Measurements from ENCODE around the gene FSHR.

FSHR gene

GRCh38 chr2:48968011-48968410, 186.3 kb downstream of the FSHR start:
- in situ Hi-C loops (cut with MboI; ENCODE audit: low sequenced_read_pairs) = no loop called here

GRCh38 chr2:48965204-48965603, 189.1 kb downstream of the FSHR start:
- in situ Hi-C loops (cut with MboI; ENCODE audit: low sequenced_read_pairs) = no loop called here

GRCh38 chr2:48961009-48961408, 193.3 kb downstream of the FSHR start:
- in situ Hi-C loops (cut with MboI; ENCODE audit: low sequenced_read_pairs) = no loop called here

- in situ Hi-C loops (cut with MboI; ENCODE audit: low sequenced_read_pairs) = no loop called here
Observed at GRCh38 chr2:48954935-48955334, 199.4 kb downstream of the FSHR start.

- in situ Hi-C loops (cut with MboI; ENCODE audit: low sequenced_read_pairs) = no loop called here
Observed at GRCh38 chr2:48954311-48954710, 200.0 kb downstream of the FSHR start.

- in situ Hi-C loops (cut with MboI; ENCODE audit: low sequenced_read_pairs) = no loop called here
Observed at GRCh38 chr2:48952614-48953013, 201.7 kb downstream of the FSHR start.

GRCh38 chr2:48952143-48952542, 202.2 kb downstream of the FSHR start:
- in situ Hi-C loops (cut with MboI; ENCODE audit: low sequenced_read_pairs) = no loop called here

- in situ Hi-C loops (cut with MboI; ENCODE audit: low sequenced_read_pairs) = no loop called here
Observed at GRCh38 chr2:48948400-48949125, 205.8 kb downstream of the FSHR start.

GRCh38 chr2:48946449-48947048, 207.8 kb downstream of the FSHR start:
- in situ Hi-C loops (cut with MboI; ENCODE audit: low sequenced_read_pairs) = no loop called here

- in situ Hi-C loops (cut with MboI; ENCODE audit: low sequenced_read_pairs) = no loop called here
Observed at GRCh38 chr2:48944956-48945355, 209.4 kb downstream of the FSHR start.

- in situ Hi-C loops (cut with MboI; ENCODE audit: low sequenced_read_pairs) = no loop called here
Observed at GRCh38 chr2:48943436-48943835, 210.9 kb downstream of the FSHR start.

- in situ Hi-C loops (cut with MboI; ENCODE audit: low sequenced_read_pairs) = no loop called here
Observed at GRCh38 chr2:48941908-48942307, 212.4 kb downstream of the FSHR start.

- in situ Hi-C loops (cut with MboI; ENCODE audit: low sequenced_read_pairs) = no loop called here
Observed at GRCh38 chr2:48941456-48941855, 212.9 kb downstream of the FSHR start.

- in situ Hi-C loops (cut with MboI; ENCODE audit: low sequenced_read_pairs) = no loop called here
Observed at GRCh38 chr2:48940606-48941005, 213.7 kb downstream of the FSHR start.

- in situ Hi-C loops (cut with MboI; ENCODE audit: low sequenced_read_pairs) = no loop called here
Observed at GRCh38 chr2:48939232-48939631, 215.1 kb downstream of the FSHR start.

- in situ Hi-C loops (cut with MboI; ENCODE audit: low sequenced_read_pairs) = no loop called here
Observed at GRCh38 chr2:48938231-48938630, 216.1 kb downstream of the FSHR start.

- in situ Hi-C loops (cut with MboI; ENCODE audit: low sequenced_read_pairs) = no loop called here
Observed at GRCh38 chr2:48934807-48935206, 219.5 kb downstream of the FSHR start.

- in situ Hi-C loops (cut with MboI; ENCODE audit: low sequenced_read_pairs) = no loop called here
Observed at GRCh38 chr2:48933828-48934497, 220.4 kb downstream of the FSHR start.

- in situ Hi-C loops (cut with MboI; ENCODE audit: low sequenced_read_pairs) = no loop called here
Observed at GRCh38 chr2:48932667-48933066, 221.6 kb downstream of the FSHR start.

GRCh38 chr2:48929571-48930301, 224.6 kb downstream of the FSHR start:
- in situ Hi-C loops (cut with MboI; ENCODE audit: low sequenced_read_pairs) = no loop called here

GRCh38 chr2:48927355-48927754, 227.0 kb downstream of the FSHR start:
- in situ Hi-C loops (cut with MboI; ENCODE audit: low sequenced_read_pairs) = no loop called here

- in situ Hi-C loops (cut with MboI; ENCODE audit: low sequenced_read_pairs) = no loop called here
Observed at GRCh38 chr2:48915884-48916283, 238.4 kb downstream of the FSHR start.

Measured in hTERT RPE-1 (cell line).